ENCODE data around the gene RERG.

Gene RERG

DNA sequence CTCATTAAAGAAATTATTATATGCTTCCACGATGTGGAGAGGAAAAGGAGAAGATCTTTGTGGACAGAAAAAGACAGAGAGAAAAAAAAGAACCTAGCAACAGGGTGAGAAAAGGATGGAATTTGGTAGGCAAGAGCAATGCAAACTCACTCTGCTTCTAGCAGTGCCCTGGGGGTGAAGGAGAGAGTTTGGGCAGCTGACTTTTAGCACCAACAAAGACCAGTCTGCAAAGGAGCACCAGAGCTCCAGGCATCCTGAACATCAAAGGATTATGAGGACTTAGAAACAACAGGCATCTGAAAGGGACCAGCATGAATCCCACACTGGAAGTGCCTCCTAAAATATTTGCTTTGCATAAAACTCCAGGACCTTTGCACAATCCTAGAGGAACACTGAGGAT is 32.8 kb upstream of the RERG start:
- Histone ChIP-seq H3K9me3 (ENCODE audit: insufficient read depth, low read length) (no peaks in the 10 kb centered on the region), H3F3A (ENCODE audit: insufficient read depth) (no peaks in the 10 kb centered on the region), H3K9ac (ENCODE audit: low read length) (no peak overlapping the region), H3K36me3 (ENCODE audit: low read length) (no peaks in the 10 kb centered on the region), H3K4me3 (ENCODE audit: insufficient read depth, low read length, poor library complexity, severe bottlenecking) (no peak overlapping the region), H3K79me2 (ENCODE audit: insufficient read depth, low read length) (no peaks in the 10 kb centered on the region), H3K9me2 (replicated peaks; ENCODE audit: insufficient read depth, low read length) (no peaks in the 10 kb centered on the region), H3K27ac (ENCODE audit: low read depth, low read length) (no peak overlapping the region), H3K4me2 (ENCODE audit: low read depth, low read length, poor library complexity, severe bottlenecking) (no peak overlapping the region), H3K27me3 (ENCODE audit: low read length) (no peaks in the 10 kb centered on the region), H4K20me1 (ENCODE audit: low read depth, low read length) (no peaks in the 10 kb centered on the region), H2AFZ (ENCODE audit: low read depth, low read length, severe bottlenecking) (no peak overlapping the region)
- TF ChIP-seq, protein P1, sequence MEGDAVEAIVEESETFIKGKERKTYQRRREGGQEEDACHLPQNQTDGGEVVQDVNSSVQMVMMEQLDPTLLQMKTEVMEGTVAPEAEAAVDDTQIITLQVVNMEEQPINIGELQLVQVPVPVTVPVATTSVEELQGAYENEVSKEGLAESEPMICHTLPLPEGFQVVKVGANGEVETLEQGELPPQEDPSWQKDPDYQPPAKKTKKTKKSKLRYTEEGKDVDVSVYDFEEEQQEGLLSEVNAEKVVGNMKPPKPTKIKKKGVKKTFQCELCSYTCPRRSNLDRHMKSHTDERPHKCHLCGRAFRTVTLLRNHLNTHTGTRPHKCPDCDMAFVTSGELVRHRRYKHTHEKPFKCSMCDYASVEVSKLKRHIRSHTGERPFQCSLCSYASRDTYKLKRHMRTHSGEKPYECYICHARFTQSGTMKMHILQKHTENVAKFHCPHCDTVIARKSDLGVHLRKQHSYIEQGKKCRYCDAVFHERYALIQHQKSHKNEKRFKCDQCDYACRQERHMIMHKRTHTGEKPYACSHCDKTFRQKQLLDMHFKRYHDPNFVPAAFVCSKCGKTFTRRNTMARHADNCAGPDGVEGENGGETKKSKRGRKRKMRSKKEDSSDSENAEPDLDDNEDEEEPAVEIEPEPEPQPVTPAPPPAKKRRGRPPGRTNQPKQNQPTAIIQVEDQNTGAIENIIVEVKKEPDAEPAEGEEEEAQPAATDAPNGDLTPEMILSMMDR (IDR thresholded peaks at IDR 0.05; ENCODE audit: insufficient read depth, low read length, poor library complexity, severe bottlenecking) = no peak
- TF ChIP-seq EZH2phosphoT487 (conservative IDR thresholded peaks at IDR 0.05; ENCODE audit: low read length) = no peak

DNA sequence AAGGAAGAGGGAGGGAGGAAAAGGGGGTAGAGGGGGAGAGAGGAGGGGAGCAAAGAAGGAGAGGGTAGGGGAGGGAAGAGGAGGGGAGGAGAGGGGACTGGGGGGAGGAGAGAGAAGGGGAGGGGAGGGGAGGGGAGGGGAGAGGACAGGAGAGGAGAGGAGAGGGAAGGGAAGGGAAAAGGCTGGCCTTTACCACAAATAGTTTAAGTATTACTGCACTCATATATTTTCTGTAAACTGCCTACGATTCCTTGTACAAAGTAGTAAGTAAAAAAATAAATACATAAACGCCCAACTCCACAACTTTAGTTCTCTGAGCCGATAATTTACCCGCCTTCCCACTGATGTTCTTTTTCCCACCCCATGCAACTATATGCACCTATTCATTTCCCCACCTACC is 23.7 kb upstream of the RERG start:
- H3K36me3 ChIP-seq (ENCODE audit: low read length) = no peaks in the 10 kb centered on the region
- TF ChIP-seq EZH2phosphoT487 (conservative IDR thresholded peaks at IDR 0.05; ENCODE audit: low read length) = no peak
- TF ChIP-seq, protein P1 (IDR thresholded peaks at IDR 0.05; ENCODE audit: insufficient read depth, low read length, poor library complexity, severe bottlenecking) = no peak
- H3K9me2 ChIP-seq (replicated peaks; ENCODE audit: insufficient read depth, low read length) = no peaks in the 10 kb centered on the region
- H3K27ac ChIP-seq (ENCODE audit: low read depth, low read length) = no peak overlapping the region
- no peaks in the 10 kb centered on the region for H3F3A ChIP-seq (ENCODE audit: insufficient read depth)
- peaks cover 3% of the 10 kb centered on the region; the same call in 1 of the 2 replicates for H3K27me3 ChIP-seq (ENCODE audit: low read length)
- no peak overlapping the region for H3K9ac ChIP-seq (ENCODE audit: low read length)
- no peak overlapping the region for H3K4me2 ChIP-seq (ENCODE audit: low read depth, low read length, poor library complexity, severe bottlenecking)
- no peak overlapping the region for H2AFZ ChIP-seq (ENCODE audit: low read depth, low read length, severe bottlenecking)
- H3K79me2 ChIP-seq (ENCODE audit: insufficient read depth, low read length) = no peaks in the 10 kb centered on the region
- H3K9me3 ChIP-seq (ENCODE audit: insufficient read depth, low read length) = no peaks in the 10 kb centered on the region
- H3K4me3 ChIP-seq (ENCODE audit: insufficient read depth, low read length, poor library complexity, severe bottlenecking) = no peak overlapping the region
- H4K20me1 ChIP-seq (ENCODE audit: low read depth, low read length) = no peaks in the 10 kb centered on the region

DNA sequence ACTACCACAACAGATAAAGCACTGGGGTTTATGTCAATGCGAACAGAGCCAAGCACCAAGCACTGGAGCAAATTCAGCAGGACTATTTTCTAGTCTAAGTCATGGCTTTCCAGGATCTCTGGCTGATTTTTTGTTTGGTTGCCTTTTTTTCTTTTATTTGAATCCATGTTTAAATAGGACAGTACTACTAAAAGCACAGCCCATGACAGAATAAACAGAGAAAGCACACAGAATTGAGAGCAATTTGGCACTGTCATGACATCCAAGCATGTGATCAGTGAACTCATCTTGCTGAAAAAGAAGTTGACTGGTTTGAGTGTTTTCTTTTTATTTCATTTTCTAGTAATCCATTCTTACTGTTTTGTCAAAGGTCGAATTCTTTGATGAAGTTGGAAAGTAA is 23.1 kb upstream of the RERG start:
- Histone ChIP-seq H3K27ac (ENCODE audit: low read depth, low read length) (no peak overlapping the region), H3K9ac (ENCODE audit: low read length) (no peak overlapping the region), H3F3A (ENCODE audit: insufficient read depth) (no peaks in the 10 kb centered on the region), H3K4me3 (ENCODE audit: insufficient read depth, low read length, poor library complexity, severe bottlenecking) (no peak overlapping the region), H4K20me1 (ENCODE audit: low read depth, low read length) (no peaks in the 10 kb centered on the region), H3K9me3 (ENCODE audit: insufficient read depth, low read length) (no peaks in the 10 kb centered on the region), H3K79me2 (ENCODE audit: insufficient read depth, low read length) (no peaks in the 10 kb centered on the region), H2AFZ (ENCODE audit: low read depth, low read length, severe bottlenecking) (no peak overlapping the region), H3K9me2 (replicated peaks; ENCODE audit: insufficient read depth, low read length) (no peaks in the 10 kb centered on the region), H3K36me3 (ENCODE audit: low read length) (no peaks in the 10 kb centered on the region), H3K4me2 (ENCODE audit: low read depth, low read length, poor library complexity, severe bottlenecking) (no peak overlapping the region), H3K27me3 (ENCODE audit: low read length) (peaks cover 3% of the 10 kb centered on the region; the same call in 1 of the 2 replicates)
- TF ChIP-seq, protein P1 (IDR thresholded peaks at IDR 0.05; ENCODE audit: insufficient read depth, low read length, poor library complexity, severe bottlenecking) = no peak
- no peak for TF ChIP-seq EZH2phosphoT487 (conservative IDR thresholded peaks at IDR 0.05; ENCODE audit: low read length)

Measured in SU-DHL-6 (cell line).